PFSK-1 (cell line): ENCODE measurements around the gene PTOV1.

Experiments used
- FOXP2 ChIP-seq: optimal IDR thresholded peaks from 2 replicates; pipeline ENCODE3; 2011; ENCODE audit warnings: borderline replicate concordance, control low read depth, inconsistent platforms; ENCODE audit not compliant: insufficient read depth; ENCODE audit errors: extremely low read length, extremely low read depth
- POLR2AphosphoS5 ChIP-seq: IDR thresholded peaks from 2 replicates; pipeline ENCODE4 v1.6.1; 2012; ENCODE audit warnings: low read depth, mild to moderate bottlenecking, control low read depth, low read length, moderate library complexity
- REST ChIP-seq, 2 experiments: IDR thresholded peaks; 2 replicates each; pipeline versions ENCODE4 v1.6.1 to v1.8.0; 2011 to 2012; ENCODE audit warnings: low read depth in 2 of 2, low read length in 2 of 2, control low read depth in 1 of 2, inconsistent platforms in 1 of 2, mild to moderate bottlenecking in 1 of 2, moderate library complexity in 1 of 2; ENCODE audit not compliant: insufficient read depth in 1 of 2
- SIN3A ChIP-seq: IDR thresholded peaks from 2 replicates; pipeline ENCODE4 v1.6.1; 2012; ENCODE audit warnings: mild to moderate bottlenecking, low read length, moderate library complexity, borderline replicate concordance; ENCODE audit not compliant: insufficient read depth
- TAF1 ChIP-seq: IDR thresholded peaks from 2 replicates; pipeline ENCODE4 v1.6.1; 2012; ENCODE audit warnings: low read length, control low read depth, borderline replicate concordance; ENCODE audit not compliant: insufficient read depth

The PTOV1 gene

GRCh38 chr19:49818649-49819370 is 32.1 kb upstream of the PTOV1 start:
- TF ChIP-seq TAF1 (no peak), FOXP2 (no peak), SIN3A (no peak), REST (IDR thresholded peaks at IDR 0.05; ENCODE audit: insufficient read depth in 1 of 2, low read depth in 2 of 2, low read length in 2 of 2) (no peak), POLR2AphosphoS5 (no peak)

DNA sequence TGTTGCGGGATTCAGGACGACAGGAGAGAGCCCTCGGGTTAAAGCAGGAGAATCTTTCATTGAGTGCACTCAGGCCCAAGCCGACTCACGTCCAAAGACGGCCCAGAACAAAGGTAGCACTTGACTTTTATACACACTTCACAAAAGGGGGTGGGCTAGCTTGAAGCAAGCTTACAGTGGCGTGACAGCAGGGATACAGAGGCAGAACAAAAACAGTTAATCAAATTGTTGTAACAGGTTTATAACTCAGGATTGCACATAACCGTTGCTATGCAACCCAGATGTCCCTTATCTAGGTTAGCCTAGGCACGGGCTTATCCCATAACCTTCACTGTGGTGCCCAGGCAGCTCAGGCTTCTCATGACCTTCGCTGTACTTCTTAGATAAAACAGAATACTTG is 30.8 kb upstream of the PTOV1 start:
- TF ChIP-seq SIN3A = no peak
- no peak for TF ChIP-seq REST (IDR thresholded peaks at IDR 0.05; ENCODE audit: insufficient read depth in 1 of 2, low read depth in 2 of 2, low read length in 2 of 2)
- TF ChIP-seq POLR2AphosphoS5 = no peak
- TF ChIP-seq TAF1 = no peak
- no peak for TF ChIP-seq FOXP2

DNA sequence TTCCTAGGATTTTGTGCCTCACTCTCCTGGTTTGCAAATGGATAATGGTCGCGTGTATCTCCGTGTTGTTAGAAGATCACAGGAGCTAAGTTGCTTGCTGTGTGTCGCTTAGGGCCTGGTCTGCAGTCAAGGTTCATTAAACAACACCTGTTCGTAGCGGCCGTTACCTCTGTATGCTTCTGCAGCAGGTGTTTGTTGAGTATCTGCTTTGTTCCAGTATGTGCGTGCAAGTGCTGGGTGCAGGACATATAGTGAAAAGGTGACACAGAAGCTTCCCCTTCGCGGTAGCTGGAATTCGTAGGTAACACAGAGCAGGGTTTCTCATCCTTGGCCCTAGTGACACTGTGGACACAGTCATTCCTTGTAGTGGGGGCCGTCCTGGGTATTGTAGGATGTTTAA is 27.5 kb upstream of the PTOV1 start:
- TF ChIP-seq POLR2AphosphoS5 = no peak
- TF ChIP-seq SIN3A = no peak
- no peak for TF ChIP-seq TAF1

DNA sequence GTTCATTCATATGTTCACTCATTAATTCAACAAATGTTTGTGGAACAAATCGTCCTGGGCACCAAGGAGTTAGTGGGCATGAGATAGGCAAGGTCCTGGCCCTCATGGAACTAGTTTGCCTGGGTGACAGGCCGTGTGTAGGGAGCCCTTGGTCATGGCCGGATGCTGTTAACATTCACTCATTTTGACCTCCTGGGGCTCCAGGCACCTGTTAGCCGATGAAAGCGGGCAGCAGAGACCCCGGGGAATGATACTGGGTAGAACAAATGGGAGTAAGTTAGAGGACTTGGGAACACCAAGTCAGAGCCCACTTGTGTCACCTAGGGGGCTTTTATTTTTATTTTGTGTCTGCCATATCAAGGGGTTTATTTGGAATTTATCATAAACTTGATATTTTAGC is 26.3 kb upstream of the PTOV1 start:
- TF ChIP-seq SIN3A (no peak), TAF1 (no peak), POLR2AphosphoS5 (no peak), FOXP2 (no peak), REST (IDR thresholded peaks at IDR 0.05; ENCODE audit: insufficient read depth in 1 of 2, low read depth in 2 of 2, low read length in 2 of 2) (no peak)

DNA sequence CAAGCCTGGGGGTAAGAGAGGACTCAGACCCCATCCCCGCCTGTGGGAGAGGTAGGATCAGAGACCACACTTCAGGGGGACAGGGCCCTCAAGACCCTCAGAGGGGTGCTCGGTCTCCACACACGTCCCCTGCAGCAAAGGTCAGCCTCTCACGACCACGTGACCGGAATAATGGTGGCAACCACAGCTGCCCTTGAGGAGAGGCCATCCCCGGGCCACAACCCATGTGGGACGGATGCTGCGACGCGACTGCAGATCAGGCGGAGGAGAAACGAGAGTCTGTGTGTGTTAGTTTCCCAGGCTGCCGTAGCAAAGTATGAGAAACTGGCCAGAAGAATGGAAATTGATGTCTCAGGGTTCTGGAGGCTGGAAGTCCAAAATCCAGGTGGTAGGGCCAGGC is 23.9 kb upstream of the PTOV1 start:
- no peak for TF ChIP-seq FOXP2
- no peak for TF ChIP-seq POLR2AphosphoS5
- no peak for TF ChIP-seq SIN3A
- TF ChIP-seq TAF1 = no peak
- no peak for TF ChIP-seq REST (IDR thresholded peaks at IDR 0.05; ENCODE audit: insufficient read depth in 1 of 2, low read depth in 2 of 2, low read length in 2 of 2)
